RWPE1 (cell line): ENCODE results near the gene RERGL.

Source experiments
- CTCF ChIA-PET: fragments of 350-600 bp; sonication (Branson Sonifier 250); formaldehyde crosslinking; extraction: SDS; loops from one replicate; lab custom pipeline; 2021; lab: Yijun Ruan, JAX
- POLR2A ChIA-PET: fragments of 400-600 bp; formaldehyde crosslinking; extraction: SDS; loops from one replicate; lab custom pipeline; 2020; ENCODE audit warnings: antibody characterized with exemption; ENCODE audit not compliant: low non-redundant PET; lab: Yijun Ruan, JAX
- DNase-seq: peaks from one replicate; pipeline ENCODE4 v3.0.0; 2012; ENCODE audit warnings: low spot score
- H3K27ac ChIP-seq: fragments of 450-650 bp; 2 replicates; pipeline ENCODE4 v1.5.1; 2017
- CTCF ChIP-seq: fragments of 450-650 bp; conservative IDR thresholded peaks from 2 replicates; pipeline ENCODE4 v1.5.1; 2017; ENCODE audit warnings: low read depth, mild to moderate bottlenecking

Gene RERGL

GRCh38 chr12:18120899-18121298 is 30.9 kb upstream of the RERGL start:
- DNase-seq = no peak
- H3K27ac ChIP-seq = no peak overlapping the region
- POLR2A ChIA-PET = no interaction called here
- TF ChIP-seq CTCF = no peak
- CTCF ChIA-PET = no interaction called here

GRCh38 chr12:18108611-18109010 is 18.6 kb upstream of the RERGL start:
- no peak for DNase-seq
- CTCF ChIA-PET = no interaction called here
- no peak for TF ChIP-seq CTCF
- POLR2A ChIA-PET = no interaction called here
- no peak overlapping the region for H3K27ac ChIP-seq

GRCh38 chr12:18103624-18104023 is 13.6 kb upstream of the RERGL start:
- POLR2A ChIA-PET = no interaction called here
- no peak for TF ChIP-seq CTCF
- no peak overlapping the region for H3K27ac ChIP-seq
- CTCF ChIA-PET = no interaction called here
- DNase-seq = no peak

- no peak overlapping the region for H3K27ac ChIP-seq
- no peak for DNase-seq
- TF ChIP-seq CTCF = no peak
- POLR2A ChIA-PET = no interaction called here
- CTCF ChIA-PET = no interaction called here
These were observed 11.1 kb upstream of the RERGL start for GRCh38 chr12:18101043-18101442.

- TF ChIP-seq CTCF = no peak
- DNase-seq = no peak
- ChIA-PET POLR2A (no interaction called here), CTCF (no interaction called here)
- H3K27ac ChIP-seq = no peak overlapping the region
These were observed 5.9 kb downstream of the RERGL start for GRCh38 chr12:18084080-18084479.

- no peak for TF ChIP-seq CTCF
- no peak for DNase-seq
- POLR2A ChIA-PET = no interaction called here
- H3K27ac ChIP-seq = no peak overlapping the region
- CTCF ChIA-PET = no interaction called here
These were observed 10.3 kb downstream of the RERGL start for GRCh38 chr12:18079541-18080246.
